ENCODE results near the gene AK4. TPM values are rescaled to one million over a fixed set of nuclear protein-coding genes. Genes with fewer than 3 reads are reported as not detected.

AK4 gene
- total RNA-seq, 6 experiments from 2014 or later = 108 to 171 (median 123) TPM

DNA sequence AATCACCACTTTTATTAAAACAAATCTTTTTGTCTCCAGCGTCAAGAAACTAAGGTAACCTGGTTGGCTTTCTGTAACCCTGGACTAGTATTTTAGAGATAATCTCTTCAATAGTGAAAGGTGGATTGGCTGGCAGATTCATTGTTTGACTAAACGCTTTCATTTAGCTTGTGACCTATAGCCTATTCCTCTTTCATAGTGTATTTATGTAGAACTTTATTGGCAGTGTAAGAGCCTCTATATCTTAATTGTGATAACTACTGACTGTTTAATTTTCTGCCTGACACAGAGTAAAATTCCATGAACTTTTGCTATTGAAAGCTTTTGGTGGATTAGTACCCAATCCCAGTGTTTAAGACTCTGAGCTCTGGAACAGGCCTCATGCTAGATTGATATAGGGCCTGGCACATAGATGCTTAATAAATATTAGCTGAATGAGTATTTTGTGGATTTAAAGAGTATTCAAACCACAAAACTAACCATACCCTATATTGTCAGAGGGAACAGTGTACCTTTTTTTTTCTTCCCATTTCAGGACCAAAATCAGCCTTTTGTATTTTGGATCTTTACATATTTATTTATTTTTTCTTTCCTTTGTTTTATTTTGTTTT, 34.8 kb downstream of the AK4 start:
- WGBS (ENCODE audit: insufficient coverage, low coverage, low lambda C conversion rate, missing lambda C conversion rate) = 43% methylated on average over 2 of the region's 2 CpGs

DNA sequence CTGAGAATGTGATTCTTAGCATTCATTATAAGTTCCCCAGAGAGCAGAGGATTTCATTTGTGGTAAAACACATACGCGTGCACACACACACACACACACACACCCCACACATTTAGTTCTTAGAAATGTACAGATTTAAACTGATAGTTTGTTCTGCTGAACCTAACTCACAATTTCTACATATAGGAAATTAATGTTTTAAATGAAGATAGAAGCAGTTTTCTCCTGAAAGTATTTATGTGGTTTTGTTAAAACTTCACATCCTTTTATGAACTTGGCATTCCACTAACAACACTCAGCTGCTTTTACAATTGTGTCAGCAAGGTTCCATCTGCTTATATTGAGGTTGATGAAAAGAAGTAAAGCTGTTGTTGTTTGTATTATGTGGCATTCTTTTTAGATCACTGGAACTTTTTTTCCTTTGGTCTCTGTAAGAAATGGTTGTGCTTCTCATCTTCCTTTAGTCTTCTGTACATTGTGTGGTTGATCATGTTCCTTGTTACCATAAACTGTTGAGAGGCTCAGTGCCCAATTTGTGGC, 41.6 kb downstream of the AK4 start:
- no peaks in the 10 kb centered on the region for H3K9me3 ChIP-seq
- no peak overlapping the region for H3K4me3 ChIP-seq
- intact Hi-C loops (cut with DNase I) = no loop called here
- no peak overlapping the region for H3K27ac ChIP-seq
- TF ChIP-seq, protein P1, sequence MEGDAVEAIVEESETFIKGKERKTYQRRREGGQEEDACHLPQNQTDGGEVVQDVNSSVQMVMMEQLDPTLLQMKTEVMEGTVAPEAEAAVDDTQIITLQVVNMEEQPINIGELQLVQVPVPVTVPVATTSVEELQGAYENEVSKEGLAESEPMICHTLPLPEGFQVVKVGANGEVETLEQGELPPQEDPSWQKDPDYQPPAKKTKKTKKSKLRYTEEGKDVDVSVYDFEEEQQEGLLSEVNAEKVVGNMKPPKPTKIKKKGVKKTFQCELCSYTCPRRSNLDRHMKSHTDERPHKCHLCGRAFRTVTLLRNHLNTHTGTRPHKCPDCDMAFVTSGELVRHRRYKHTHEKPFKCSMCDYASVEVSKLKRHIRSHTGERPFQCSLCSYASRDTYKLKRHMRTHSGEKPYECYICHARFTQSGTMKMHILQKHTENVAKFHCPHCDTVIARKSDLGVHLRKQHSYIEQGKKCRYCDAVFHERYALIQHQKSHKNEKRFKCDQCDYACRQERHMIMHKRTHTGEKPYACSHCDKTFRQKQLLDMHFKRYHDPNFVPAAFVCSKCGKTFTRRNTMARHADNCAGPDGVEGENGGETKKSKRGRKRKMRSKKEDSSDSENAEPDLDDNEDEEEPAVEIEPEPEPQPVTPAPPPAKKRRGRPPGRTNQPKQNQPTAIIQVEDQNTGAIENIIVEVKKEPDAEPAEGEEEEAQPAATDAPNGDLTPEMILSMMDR (IDR thresholded peaks at IDR 0.05) = no peak
- TF ChIP-seq POLR2A (IDR thresholded peaks at IDR 0.05) = no peak
- DNase-seq (no peak), ATAC-seq (no peak)
- H3K4me1 ChIP-seq = no peaks in the 10 kb centered on the region
- WGBS (ENCODE audit: insufficient coverage, low coverage, low lambda C conversion rate, missing lambda C conversion rate) = 88% methylated on average over 2 of the region's 2 CpGs
- H3K36me3 ChIP-seq = peaks cover 0 to 20% (median 4%) of the 10 kb centered on the region in 4 donors
- H3K27me3 ChIP-seq = no peaks in the 10 kb centered on the region

More for the DNA sequence above, 34.8 kb downstream of the AK4 start:
- ATAC-seq (peak in 1 of 4 donors; percentile 18), DNase-seq (no peak)
- Histone ChIP-seq H3K27me3 (no peaks in the 10 kb centered on the region), H3K4me1 (peaks cover 0 to 11% (median 3%) of the 10 kb centered on the region in 4 donors), H3K9me3 (no peaks in the 10 kb centered on the region), H3K36me3 (no peaks in the 10 kb centered on the region), H3K27ac (no peak overlapping the region), H3K4me3 (no peak overlapping the region)
- no peak for TF ChIP-seq POLR2A (IDR thresholded peaks at IDR 0.05)
- TF ChIP-seq, protein P1 (IDR thresholded peaks at IDR 0.05) = no peak
- intact Hi-C loops (cut with DNase I) = no loop called here

DNA sequence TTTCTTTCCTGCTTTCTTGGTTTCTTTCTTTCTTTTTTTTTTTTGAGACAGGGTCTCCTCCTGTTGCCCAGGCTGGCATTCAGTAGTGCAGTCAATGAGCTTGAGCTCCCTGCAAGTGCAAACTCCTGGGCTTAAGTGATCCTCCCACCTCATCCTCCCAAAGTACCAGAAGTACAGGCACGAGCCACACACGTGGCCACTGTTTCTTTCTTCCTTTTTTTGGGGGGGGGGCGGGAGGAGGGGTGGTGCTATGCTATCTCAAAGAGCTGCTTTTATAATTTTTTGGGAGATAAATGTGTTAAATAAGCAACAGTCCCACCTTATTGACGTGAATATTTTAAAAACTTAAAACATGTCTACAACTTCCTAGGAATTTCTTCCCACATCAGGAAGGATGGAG, 42.2 kb downstream of the AK4 start:
- H3K4me3 ChIP-seq = no peak overlapping the region
- intact Hi-C loops (cut with DNase I) = no loop called here
- H3K4me1 ChIP-seq = peaks cover 0 to 3% (median 0%) of the 10 kb centered on the region in 4 donors
- 54% methylated on average over 4 of the region's 4 CpGs for WGBS (ENCODE audit: insufficient coverage, low coverage, low lambda C conversion rate, missing lambda C conversion rate)
- H3K9me3 ChIP-seq = no peaks in the 10 kb centered on the region
- TF ChIP-seq, protein P1 (IDR thresholded peaks at IDR 0.05) = no peak
- no peak for TF ChIP-seq POLR2A (IDR thresholded peaks at IDR 0.05)
- ATAC-seq (no peak), DNase-seq (no peak)
- H3K27me3 ChIP-seq = no peaks in the 10 kb centered on the region
- peaks cover 0 to 20% (median 4%) of the 10 kb centered on the region in 4 donors for H3K36me3 ChIP-seq
- H3K27ac ChIP-seq = no peak overlapping the region

DNA sequence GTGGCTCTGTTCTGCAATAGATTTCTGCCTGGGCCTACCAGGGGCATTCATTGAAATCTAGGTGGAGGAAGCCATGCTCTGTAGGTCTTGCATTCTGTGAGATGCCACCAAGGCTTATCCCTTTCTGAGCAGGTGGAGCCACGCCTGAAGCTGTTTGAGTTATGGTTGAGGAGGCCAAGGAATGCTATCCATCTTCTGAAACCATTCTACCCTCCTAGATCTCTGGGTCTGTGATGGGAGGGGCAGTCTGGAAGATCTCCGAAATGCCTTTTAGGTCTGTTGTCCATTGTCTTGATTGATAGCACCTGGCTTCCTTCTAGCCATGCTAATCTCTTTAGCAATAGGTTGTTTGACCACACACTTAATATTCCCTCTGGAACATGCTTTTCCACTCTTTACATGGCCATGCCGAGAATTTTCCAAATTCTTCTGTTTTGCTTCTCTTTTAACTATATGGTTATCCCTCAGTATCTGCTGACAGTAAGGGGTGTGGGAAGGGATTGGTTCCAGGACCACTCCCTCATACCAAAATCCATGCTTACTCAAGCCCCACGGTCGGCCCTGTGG, 45.2 kb downstream of the AK4 start:
- TF ChIP-seq POLR2A (IDR thresholded peaks at IDR 0.05) = no peak
- TF ChIP-seq, protein P1 (IDR thresholded peaks at IDR 0.05) = no peak
- ATAC-seq (no peak), DNase-seq (no peak)
- Histone ChIP-seq H3K27me3 (no peaks in the 10 kb centered on the region), H3K36me3 (peaks cover 0 to 20% (median 4%) of the 10 kb centered on the region in 4 donors), H3K27ac (no peak overlapping the region), H3K4me3 (no peak overlapping the region), H3K9me3 (no peaks in the 10 kb centered on the region), H3K4me1 (peaks cover 0 to 10% (median 5%) of the 10 kb centered on the region in 4 donors)
- WGBS (ENCODE audit: insufficient coverage, low coverage, low lambda C conversion rate, missing lambda C conversion rate) = 92% methylated on average over 3 of the region's 5 CpGs
- intact Hi-C loops (cut with DNase I) = no loop called here
